NCI-H526 (cell line): ENCODE measurements around the gene SLC6A5.

Experiments used
- DNase-seq, 2 experiments: peaks; one replicate each; lab custom pipeline; 2025; lab: John Stamatoyannopoulos, UW

SLC6A5 gene

GRCh38 chr11:20621679-20622078 is 22.3 kb downstream of the SLC6A5 start:
- DNase-seq, result peak in 1 of 2 experiments; percentile 15

GRCh38 chr11:20623252-20623651 is 23.8 kb downstream of the SLC6A5 start:
- no peak for DNase-seq

- no peak for DNase-seq
These were observed 26.9 kb downstream of the SLC6A5 start for GRCh38 chr11:20626279-20626678.

GRCh38 chr11:20627026-20627425 is 27.6 kb downstream of the SLC6A5 start:
- DNase-seq, result no peak

DNA sequence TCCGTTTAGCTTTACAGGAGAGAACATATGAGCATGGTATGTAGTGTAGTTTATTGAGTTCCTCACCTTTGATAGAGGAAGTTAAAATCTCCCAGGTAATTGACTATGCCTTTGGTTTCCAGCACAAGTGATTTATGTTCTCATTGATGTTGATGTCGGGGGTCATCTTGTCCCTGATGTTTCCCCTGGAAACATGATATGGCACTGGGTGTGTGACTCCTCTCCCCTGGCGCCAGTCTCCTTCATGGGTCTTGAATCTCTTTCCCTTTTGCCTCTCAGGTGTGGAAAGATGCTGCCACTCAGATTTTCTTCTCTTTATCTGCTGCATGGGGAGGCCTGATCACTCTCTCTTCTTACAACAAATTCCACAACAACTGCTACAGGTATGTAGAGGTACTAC is 28.3 kb downstream of the SLC6A5 start:
- no peak for DNase-seq

DNA sequence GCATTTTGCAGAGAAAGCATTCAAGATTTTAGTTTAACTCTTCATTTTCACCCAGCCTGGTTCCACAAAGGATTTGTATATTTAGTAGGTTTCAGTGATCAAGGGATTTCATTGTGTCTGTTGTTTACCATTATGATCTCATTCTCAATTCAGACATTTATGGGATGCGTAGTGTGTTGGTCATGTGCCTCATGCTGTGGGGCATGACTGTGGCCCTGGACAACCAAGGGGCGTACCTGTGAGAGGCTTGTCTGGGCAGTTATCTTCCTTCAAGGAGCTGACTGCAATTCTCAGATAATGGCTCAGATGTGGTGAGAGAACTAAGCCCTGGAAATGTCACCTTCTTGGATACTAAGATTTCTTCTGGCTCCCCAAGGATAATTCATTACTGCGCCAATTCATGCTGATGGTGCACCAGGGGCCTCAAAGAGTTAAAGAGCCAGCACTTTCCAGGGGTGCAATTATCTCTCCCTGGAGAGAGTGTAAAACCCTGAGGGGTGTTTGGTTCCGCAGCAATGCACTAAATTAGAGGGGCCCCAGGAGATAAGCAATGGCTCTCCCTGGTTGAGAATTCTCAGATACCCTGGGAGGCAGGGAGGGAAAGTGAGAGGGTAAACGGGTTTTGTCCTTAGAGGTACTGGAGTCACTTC is 32.2 kb downstream of the SLC6A5 start:
- no peak for DNase-seq

- DNase-seq, result no peak
These were observed 32.7 kb downstream of the SLC6A5 start for GRCh38 chr11:20632169-20632532.

DNA sequence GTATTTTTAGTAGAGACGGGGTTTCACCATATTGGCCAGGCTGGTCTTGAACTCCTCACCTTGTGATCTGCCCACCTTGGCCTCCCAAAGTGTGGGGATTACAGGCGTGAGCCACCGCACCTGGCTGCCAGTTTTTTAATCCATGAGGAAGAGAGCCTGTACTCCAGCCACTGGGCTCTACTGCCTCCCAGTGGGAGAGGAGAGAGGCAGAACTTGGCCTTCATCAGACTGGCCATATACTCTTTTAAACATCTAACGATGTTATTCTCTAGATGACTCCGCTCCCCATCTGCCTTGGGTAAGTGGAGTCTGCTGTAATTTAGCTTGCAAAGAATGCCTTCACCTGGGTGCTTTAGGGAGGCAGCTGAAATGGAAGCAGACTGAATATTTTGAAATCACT is 34.6 kb downstream of the SLC6A5 start:
- no peak for DNase-seq

DNA sequence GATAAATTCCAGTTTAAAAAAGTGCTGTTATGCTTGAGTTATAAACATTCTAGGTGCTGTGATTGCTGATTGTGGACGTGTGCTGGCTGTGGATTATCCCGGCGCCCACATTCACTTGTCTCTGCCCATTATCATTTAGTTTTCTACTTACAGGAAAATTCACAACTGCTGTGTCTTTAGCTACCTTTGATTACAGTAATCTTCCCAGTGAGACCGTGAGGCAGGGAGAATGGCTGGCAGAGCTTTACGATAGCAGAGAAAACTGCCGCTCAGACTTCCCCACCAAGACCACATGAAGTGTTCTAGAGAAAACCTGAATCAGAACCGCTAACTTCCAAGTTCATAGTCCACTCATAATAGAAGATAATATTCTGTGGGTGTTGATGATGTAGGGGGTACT is 35.4 kb downstream of the SLC6A5 start:
- DNase-seq, result no peak

DNA sequence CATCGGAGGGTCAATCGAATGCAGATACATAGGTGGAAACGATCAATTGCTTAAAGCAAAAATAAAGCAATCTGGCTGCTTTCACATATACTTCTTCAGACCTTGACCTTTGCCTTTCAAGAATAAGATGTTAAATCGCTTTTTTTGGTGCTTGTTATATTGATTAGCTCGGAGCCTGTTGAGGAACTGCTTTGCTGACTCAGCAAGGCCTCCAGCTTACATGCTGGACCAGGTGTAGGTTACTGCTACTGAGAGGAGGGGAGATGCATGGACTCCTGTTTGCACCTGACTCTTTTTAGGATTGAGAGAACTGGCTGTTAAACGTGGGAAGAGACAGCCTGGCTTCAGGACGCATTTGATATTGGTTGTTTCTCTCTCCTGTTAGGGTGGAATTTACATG is 38.7 kb downstream of the SLC6A5 start:
- DNase-seq, result no peak

DNA sequence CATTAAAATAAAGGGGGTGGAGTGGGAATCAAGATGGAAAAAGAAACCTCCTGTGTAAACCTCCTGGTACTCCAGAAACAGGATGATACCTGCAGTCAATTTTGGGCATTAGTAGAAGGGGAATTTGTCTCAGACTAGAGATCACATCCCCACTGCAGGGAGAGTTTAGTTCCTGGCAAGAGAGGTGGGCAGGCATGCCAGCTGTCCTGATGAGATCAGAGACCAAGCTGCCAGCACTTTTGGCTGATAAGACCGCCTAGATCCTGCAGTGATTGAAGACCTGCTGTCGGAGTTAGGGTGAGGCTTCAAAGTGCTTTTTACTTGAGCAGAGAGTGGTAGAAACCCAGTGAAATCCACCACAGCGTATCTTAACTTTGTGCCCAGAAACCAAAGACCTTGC is 40.3 kb downstream of the SLC6A5 start:
- no peak for DNase-seq

DNA sequence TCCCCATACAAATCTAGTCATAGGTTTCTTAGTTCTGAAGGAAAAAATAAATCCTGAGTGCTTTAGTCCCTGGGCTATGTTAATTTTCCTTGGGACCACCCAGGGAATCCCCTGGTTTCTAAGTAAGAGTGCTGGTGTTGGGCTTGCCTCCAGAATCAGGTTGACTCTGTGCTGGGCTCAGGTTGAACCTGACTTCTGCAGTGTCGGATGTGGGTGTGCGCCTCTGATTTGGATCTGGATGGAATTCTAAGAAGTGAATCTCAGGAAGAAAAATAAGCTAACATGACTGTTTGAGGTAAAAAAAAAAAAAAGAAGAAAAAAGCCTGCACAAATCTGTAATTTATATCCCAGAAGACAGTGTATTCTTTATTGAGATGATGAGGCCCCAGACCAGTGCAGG is 41.0 kb downstream of the SLC6A5 start:
- no peak for DNase-seq

- DNase-seq, result no peak
These were observed 45.0 kb downstream of the SLC6A5 start for GRCh38 chr11:20644360-20644759.

DNA sequence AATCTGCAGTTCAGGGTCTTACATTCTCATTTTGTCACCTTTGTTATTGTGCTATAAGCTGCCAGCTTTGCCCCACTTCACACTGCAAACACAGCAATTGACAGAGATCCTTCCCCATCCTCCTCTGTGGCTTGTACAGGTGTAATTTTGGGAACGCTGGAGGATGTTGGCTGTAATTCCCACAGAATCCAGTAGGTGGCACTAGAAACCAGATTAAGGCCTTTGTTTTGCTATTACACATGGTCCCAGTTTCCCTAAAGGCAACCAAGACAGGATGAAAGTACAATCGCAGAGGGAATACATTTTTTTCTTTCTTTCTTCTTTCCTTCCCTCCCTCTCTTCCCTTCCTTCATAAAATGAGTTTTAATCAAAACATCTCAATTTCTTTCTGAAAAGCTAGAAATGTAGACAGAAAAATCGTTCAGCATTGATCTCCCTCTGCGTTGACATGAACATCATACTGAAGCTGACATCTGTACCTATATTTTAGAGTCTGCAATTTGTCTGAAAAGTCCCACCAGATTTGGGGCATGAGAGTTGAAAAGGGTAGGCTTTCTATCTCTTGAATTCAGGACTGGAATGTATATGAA is 48.7 kb downstream of the SLC6A5 start:
- peak; percentile 58 to 74 for DNase-seq

DNA sequence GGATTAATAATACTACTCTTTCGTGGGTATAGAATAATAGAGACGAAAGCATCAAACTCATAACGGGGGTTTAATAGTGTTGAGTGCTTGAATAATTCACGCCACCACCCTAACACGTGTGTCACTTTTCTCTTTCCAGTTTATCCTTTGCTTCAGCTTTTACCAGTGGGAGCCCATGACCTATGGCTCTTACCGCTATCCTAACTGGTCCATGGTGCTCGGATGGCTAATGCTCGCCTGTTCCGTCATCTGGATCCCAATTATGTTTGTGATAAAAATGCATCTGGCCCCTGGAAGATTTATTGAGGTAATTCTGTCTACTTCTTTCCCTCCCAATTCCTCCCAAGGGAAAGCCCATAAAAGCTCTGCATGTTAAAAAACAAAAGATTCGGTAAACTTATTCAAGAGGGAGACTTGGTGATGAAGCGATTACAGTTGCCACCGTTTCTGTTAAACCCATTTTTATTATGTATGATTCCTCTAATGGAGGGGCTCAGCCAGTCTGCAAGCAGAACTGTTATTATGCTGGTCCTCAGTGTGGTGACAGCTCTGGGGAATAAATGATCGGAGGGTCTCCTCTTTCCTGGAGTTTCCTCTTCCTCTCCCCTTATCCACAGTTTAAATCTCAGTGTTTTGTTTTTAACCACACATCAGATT is 52.9 kb downstream of the SLC6A5 start:
- DNase-seq, result no peak

DNA sequence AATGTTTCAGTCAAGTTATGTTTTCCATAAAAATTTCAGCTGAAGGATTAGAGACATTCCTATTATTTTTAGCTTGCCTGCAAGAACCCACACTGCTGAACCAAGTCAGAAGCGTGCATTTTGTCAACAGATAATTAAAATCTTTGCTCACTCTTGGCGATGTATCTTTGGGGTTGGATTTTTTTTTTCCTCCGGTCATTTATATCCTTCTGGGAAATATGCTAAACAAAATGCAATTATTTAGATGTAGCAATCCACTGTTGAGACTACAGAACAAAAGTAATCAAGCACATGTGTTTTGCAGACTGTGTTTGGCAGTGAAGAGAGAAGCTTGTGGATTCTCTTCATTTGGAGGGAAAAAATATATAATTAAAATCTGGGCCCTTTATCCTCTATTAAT is 54.6 kb downstream of the SLC6A5 start:
- no peak for DNase-seq

- no peak for DNase-seq
These were observed 57.5 kb downstream of the SLC6A5 start for GRCh38 chr11:20656901-20657300.

- no peak for DNase-seq
These were observed 58.7 kb downstream of the SLC6A5 start for GRCh38 chr11:20658135-20658534.

GRCh38 chr11:20661445-20661844 is 62.0 kb downstream of the SLC6A5 start:
- peak in 1 of 2 experiments; percentile 17 for DNase-seq

DNA sequence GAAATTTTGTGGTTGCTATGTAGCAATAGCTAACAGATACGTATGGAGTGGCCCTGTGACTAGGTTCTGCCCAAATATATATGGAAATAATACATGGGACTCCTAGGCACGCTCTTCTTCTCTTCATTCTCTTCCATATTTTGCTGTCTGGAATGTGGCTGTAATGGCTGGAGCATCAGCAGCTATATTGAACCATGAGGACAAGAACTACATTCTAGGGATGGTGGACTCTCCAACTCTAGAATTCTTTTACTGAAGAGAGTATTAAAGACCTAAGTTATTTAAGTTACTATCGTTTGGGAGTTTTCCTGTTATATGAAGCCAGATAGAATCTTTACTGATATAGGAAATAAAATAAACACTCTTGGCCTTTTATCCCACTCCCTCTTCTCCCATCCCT is 62.4 kb downstream of the SLC6A5 start:
- peak; percentile 45 to 49 for DNase-seq

DNA sequence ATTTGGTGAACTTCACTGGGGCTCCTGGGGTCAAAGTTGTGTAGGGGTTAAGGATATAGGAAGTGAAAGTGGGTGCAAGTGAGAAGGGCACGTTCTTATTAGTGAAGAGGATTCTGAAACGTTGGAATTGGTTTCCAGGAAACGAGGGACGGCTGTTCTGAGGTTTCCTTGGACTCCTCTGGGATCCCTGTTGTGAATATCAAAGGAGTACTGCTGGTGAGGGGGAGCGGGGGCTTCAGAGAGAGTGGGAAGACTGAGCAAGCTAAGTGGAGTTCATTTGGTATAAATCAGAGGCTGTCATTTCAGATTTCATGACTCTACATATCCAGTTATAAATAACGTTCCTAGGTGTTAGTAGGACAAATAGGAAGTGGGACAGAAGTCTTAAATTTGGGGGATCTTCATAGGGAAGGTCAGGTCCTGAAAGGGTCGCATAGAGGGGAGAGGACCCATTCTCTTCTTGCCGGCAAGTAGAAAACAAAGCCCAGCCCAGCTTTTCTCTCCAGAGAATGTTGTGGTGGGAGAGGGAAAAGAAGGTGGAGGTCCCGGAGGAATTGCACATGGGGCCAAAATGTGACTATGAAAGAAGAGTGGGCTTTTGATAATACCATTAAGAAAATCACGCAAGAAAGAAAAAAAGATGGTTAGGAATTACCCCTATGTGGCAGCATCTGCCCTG is 68.9 kb downstream of the SLC6A5 start:
- no peak for DNase-seq

DNA sequence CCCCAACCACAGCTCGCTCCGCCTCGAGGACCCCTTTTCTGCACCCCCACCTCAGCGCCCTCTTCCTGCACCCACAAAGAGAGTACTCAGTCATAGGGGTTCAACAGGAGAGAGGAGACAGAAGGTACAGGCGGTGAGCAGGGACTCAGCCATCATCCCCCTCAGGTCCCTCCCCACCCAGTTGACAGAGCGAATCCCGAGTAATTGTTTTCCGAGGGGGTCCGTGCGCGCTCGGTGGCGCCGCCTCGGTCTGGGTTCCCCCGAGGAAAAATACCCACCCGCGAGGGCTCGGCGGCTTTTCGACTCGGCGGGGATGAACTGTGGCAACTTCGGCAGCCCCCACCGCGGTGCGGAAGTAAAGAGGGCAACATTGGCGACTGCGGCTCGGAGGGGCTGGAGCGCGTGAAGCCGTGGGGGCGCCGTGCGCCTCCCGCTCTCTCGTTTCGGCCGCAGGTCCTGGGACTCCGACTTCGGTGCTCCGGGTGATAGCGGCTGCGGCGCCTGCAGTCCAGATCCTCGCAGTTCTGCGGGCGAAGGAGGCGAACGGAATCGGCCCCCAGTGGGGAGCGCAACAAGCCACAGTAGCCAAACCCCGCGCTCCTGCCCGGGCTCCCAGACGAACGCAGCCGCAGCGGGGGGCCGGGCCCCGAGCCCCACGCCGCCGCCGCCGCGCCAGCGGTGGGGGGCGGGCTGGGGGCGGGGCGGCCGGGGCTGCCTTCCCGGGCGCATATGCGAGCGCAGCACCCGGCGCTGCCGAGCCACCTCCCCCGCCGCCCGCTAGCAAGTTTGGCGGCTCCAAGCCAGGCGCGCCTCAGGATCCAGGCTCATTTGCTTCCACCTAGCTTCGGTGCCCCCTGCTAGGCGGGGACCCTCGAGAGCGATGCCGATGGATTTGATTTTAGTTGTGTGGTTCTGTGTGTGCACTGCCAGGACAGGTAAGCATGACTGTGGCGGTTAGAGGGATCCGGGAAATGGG is 69.7 kb downstream of the SLC6A5 start, which contains the start of gene NELL1:
TSS of gene NELL1 (plus strand) at position 743 of the 976 bp plus-strand sequence.
- peak in 1 of 2 experiments; percentile 72 for DNase-seq
